Raji (cell line): ENCODE measurements around the gene TGOLN2.

Source experiments
- POLR2A ChIP-seq: IDR thresholded peaks from 2 replicates; pipeline ENCODE4 v1.6.1; 2011; ENCODE audit warnings: low read depth, low read length, control low read depth; ENCODE audit not compliant: insufficient read depth

Gene TGOLN2

GRCh38 chr2:85327822-85328617 lies at the start of gene TGOLN2:
TGOLN2 (minus strand) TSS chr2:85327989; CDS start chr2:85327962, 27 bp downstream.
- TF ChIP-seq POLR2A: peak; percentile 99

GRCh38 chr2:85377083-85377482 lies 49.3 kb upstream of the TGOLN2 start:
- TF ChIP-seq POLR2A: no peak

- no peak for TF ChIP-seq POLR2A
Measured at GRCh38 chr2:85376291-85377065, 48.7 kb upstream of the TGOLN2 start.

GRCh38 chr2:85371045-85371444 lies 43.3 kb upstream of the TGOLN2 start:
- TF ChIP-seq POLR2A: no peak

GRCh38 chr2:85369500-85369899 lies 41.7 kb upstream of the TGOLN2 start:
- no peak for TF ChIP-seq POLR2A

GRCh38 chr2:85368921-85369320 lies 41.1 kb upstream of the TGOLN2 start:
- no peak for TF ChIP-seq POLR2A

- no peak for TF ChIP-seq POLR2A
Measured at GRCh38 chr2:85367180-85367579, 39.4 kb upstream of the TGOLN2 start.

GRCh38 chr2:85357736-85358135 lies 29.9 kb upstream of the TGOLN2 start:
- no peak for TF ChIP-seq POLR2A

- TF ChIP-seq POLR2A: no peak
Measured at GRCh38 chr2:85356186-85356585, 28.4 kb upstream of the TGOLN2 start.

- no peak for TF ChIP-seq POLR2A
Measured at GRCh38 chr2:85355521-85355920, 27.7 kb upstream of the TGOLN2 start.

GRCh38 chr2:85355073-85355410 lies 27.3 kb upstream of the TGOLN2 start:
- no peak for TF ChIP-seq POLR2A

GRCh38 chr2:85354286-85355072 lies 26.7 kb upstream of the TGOLN2 start, which contains the start of the genes ELMOD3 and RETSAT:
ELMOD3 (plus strand) TSS chr2:85354769; CDS start chr2:85357199, 2,430 bp downstream.
RETSAT (minus strand) TSS chr2:85354528; CDS start chr2:85354507, 21 bp downstream.
- peak; percentile 99 for TF ChIP-seq POLR2A

- no peak for TF ChIP-seq POLR2A
Measured at GRCh38 chr2:85353876-85354285, 26.1 kb upstream of the TGOLN2 start.

GRCh38 chr2:85347599-85347998 lies 19.8 kb upstream of the TGOLN2 start:
- no peak for TF ChIP-seq POLR2A

GRCh38 chr2:85344356-85344954 lies 16.7 kb upstream of the TGOLN2 start:
- TF ChIP-seq POLR2A: no peak

GRCh38 chr2:85342156-85342555 lies 14.4 kb upstream of the TGOLN2 start:
- no peak for TF ChIP-seq POLR2A
